HS-27A (cell line): ENCODE data around the gene CCDC92B.
"Not testable (repeated sequence)": the region's sequence is repeated elsewhere in the genome, so short reads cannot be mapped to it uniquely, and the experiment has no call there.

ENCODE experiments used
- DNase-seq: peaks from one replicate; pipeline ENCODE4 v3.0.0-alpha.2; 2012; ENCODE audit warnings: low read depth, missing footprints

The CCDC92B gene

DNA sequence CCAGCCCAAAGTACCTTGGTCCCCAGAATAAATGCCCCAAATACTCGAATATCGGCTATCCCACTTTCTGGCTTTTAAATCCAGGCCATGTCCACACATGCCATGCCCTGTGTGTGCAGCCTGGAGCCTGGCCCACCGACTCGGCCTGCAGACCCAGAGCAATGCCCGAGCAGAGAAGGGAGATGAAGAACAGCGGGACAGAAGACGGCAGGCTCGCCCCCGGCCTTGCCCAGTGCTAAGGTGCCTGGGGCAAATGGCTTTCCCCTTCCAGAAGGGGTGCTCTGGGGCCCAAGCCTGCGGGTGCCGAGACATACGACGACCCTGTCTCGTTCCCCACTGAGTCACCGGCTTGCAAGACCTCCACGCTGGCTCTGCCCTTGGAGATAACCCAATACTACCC, 45.8 kb downstream of the CCDC92B start:
- no peak for DNase-seq

DNA sequence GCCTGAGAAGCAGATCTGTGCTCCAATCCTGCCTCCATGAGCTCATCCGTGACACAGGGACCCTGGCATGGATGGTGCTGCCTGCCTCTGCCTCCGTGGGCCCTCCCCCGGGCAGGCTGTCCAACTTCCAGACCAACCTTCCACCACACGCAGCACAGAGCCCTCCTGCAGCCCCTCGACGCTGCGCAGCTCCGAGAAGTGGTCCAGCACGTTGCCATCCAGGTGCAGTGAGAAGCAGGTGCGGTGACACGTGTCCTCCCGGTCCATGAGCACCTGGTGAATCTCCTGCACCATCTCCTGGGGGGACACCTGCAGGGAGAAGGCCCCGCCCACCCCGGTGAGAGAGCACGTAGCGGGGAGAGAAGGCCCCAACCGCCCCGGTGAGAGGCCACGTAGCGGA, 46.3 kb downstream of the CCDC92B start:
- DNase-seq: no peak

DNA sequence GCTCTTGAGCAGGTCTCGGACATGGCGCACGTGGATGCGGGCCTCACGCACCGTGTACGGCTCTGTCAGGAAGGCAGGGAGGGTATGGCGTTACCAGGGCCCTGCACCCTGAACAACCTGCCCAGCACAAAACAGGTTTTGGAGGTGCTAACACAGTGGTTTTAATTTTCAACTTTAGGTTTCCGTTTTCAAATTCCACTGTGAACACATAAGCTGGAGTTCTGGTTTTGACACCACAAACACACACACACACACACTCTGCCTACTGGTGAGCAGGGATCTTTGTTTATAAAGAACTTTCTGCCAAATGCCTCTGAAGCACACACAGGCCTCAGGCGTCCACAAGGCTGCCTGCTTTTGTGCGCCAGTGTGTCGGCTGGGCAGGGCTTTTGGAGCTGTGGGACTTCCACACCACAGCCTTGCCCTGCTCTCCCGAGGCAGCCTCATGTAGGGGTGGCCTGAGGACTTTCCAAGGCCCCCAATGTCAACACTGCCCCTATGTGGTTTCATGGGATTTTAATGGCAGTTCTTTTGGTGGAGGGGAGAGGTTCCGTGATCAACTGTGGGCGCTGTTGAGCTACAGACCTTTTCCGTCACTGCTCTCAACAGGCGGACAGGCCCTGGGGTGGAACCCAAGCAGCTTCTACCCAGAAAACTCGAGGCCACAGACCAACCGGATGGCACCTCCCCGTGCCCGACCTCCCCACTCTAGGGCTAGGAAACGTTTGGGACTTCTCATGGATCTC, 47.3 kb downstream of the CCDC92B start:
- no peak for DNase-seq

GRCh38 chr17:2701161-2701995, 48.1 kb downstream of the CCDC92B start:
- no peak for DNase-seq

GRCh38 chr17:2700491-2701141, 48.8 kb downstream of the CCDC92B start:
- DNase-seq: no peak

- DNase-seq: no peak
Measured at GRCh38 chr17:2700030-2700490, 49.4 kb downstream of the CCDC92B start.

- DNase-seq: not testable (repeated sequence)
Measured at GRCh38 chr17:2699216-2699805, 50.1 kb downstream of the CCDC92B start.

- DNase-seq: no peak
Measured at GRCh38 chr17:2697611-2698162, 51.8 kb downstream of the CCDC92B start.

DNA sequence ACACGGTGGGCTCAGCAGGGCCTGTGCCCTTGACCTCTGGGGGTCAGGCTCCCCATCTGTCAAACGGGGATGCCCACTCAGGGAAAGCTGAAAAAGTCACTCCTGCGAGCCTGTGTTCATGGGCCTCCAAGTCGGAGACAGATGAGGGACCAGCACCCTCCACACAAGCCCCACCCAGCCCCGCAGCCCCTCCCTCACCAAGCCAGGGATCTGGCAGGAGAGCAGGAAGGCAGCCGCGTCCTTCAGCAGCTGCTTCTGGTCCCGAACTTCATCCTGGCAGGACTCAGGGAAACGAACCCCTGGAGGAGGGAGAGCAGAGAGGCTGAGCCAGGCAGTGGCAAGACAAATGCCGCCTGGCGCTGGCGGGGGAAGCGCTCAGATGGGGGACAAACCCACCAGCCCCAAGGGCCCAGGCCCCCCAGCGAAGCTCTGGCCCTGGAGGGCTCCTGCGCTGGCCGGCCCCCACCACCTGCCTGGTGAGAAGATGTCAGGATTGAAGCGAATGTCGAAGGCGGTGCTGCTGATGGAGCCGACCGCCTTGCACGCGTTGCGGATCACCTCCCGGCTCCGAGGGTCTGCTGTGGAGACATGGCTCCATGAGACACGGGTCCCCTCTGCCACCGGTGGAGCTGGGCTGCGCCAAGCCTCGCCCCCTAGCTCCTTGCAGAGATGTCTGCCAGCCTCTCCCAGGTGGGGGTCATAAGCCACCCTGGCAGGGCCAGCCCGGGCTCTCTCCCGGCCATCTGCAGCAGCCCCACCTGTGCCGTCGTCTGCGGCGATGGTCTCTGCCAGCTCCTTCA, 53.3 kb downstream of the CCDC92B start:
- no peak for DNase-seq

- no peak for DNase-seq
Measured at GRCh38 chr17:2695243-2695960, 54.0 kb downstream of the CCDC92B start.

GRCh38 chr17:2694381-2695242, 54.8 kb downstream of the CCDC92B start:
- DNase-seq: no peak

- DNase-seq: no peak
Measured at GRCh38 chr17:2693561-2694380, 55.7 kb downstream of the CCDC92B start.

GRCh38 chr17:2692781-2693135, 56.7 kb downstream of the CCDC92B start:
- DNase-seq: no peak

GRCh38 chr17:2691965-2692780, 57.3 kb downstream of the CCDC92B start:
- DNase-seq: no peak

DNA sequence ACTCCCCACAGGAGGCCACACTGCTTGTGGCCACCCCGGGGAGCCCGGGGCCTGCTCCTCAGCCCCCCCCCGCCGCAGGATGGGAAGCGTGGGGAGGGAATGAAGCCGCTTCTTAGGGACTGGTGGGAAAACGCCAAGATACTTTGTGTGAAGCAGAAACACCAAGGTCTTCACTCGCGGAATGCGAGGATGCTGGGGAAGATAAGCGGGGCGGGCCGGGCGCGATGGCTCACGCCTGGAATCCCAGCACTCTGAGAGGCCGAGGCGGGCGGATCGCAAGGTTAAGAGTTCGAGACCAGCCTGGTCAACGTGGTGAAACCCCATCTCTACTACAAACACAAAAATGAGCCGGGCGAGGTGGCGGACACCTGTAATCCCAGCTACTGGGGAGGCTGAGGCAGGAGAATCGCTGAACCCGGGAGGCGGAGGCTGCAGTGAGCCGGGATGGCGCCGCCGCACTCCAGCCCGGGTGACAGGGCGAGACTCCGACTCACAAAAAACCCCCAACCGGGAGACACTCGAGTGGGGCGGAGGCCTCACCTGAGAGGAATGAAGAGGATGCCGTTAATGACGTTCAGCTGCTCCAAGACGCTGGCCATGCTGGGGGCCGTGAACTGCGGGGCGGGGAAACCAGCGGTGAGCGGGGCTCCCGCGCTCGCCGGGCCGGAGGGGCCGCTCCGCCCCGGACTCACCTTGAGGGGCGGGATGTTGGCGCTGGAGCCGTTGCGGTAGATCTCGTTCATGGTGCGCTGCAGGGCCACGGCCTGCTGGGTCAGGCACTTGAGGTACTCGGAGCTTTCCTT, 58.2 kb downstream of the CCDC92B start:
- no peak for DNase-seq

DNA sequence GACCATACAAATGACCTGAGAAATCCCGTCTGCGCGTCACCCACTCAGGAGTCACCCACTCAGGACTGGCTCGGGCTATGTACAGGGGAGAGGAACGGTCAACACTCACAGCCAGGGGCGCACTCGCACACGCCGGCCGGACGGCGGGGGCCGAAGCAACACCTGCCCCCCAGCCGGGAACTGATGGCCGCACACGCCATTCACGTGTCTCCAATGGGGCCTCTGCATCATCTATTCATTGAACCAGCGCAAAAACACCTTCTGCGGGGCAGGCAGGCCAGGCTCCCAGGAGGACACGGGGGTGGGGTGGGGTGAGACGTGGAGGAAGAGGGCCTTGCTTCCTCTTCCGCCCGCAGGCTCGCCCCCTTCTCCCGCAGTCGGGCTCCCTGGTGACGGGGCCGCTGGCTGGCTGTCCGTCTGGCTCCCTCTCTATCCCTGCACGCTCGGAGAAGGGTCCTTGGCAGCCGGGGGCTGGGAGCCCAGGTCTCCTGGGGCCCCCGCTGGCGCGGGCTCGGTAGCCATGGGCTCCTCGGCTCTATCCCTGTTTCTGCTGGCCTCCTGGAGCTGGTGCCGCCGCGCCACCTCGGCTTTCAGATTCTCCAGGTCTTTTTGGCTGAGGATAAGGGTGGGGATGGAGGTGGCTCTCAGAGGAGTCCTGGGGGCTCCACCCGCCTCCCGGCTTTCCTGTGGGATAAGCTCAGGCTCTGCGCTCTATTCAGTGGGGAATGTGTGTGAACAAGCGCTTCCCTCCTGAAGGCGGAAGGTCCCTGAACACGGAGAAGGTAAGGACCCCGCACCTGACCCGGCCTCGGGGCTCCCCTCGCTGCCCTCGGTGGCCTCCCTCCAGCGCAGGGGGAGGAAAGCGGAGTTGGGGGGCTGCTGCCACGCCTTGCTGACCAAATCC, 59.0 kb downstream of the CCDC92B start:
- no peak for DNase-seq
